NCI-H2196 (cell line): ENCODE data around the gene CTNNA1.

Experiments used
- DNase-seq: peaks from one replicate; lab custom pipeline; 2025; ENCODE audit not compliant: unreplicated experiment; lab: John Stamatoyannopoulos, UW

The CTNNA1 gene

GRCh38 chr5:138956801-138957200, 203.6 kb downstream of the CTNNA1 start:
- DNase-seq: no peak

GRCh38 chr5:138960145-138960692, 207.0 kb downstream of the CTNNA1 start:
- DNase-seq: peak; percentile 71

DNA sequence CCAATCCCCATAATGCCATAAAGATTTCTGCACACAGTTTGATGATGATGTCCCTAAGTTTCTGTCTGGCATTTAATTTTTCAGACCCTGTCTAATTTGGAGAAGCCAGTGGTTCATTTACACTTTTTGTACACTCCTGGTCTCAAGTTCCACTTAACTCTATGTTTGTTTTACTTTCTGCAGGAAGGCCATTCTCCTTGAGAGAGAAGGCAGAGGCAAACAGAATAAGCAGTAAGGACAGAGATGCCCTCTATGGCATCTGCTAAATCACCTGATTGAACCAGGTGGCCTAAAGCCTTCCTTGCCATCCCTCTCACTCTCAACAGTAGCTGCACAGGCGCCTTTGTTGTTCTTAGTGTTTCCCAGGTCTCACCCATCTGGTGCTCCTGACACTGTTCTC, 208.0 kb downstream of the CTNNA1 start:
- no peak for DNase-seq

DNA sequence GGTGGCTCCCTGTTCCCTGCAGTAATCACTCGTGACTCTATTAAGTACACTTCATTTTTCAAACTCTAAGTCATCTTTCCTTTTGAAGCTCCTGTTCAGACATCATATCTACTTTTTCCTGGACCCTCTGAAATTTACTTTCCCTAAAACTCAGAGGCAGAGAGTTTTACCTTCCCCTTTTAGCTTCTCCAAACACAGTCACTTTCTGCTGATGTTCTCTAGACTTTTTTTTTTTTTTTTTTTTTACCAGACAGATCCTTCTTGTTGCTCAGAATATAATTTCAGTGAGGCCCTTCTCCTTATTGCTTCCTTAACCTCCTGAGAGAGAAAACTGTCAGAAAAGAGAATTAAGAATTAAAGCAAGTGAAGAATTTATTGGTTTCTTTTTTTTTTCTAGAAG, 208.5 kb downstream of the CTNNA1 start:
- DNase-seq: no peak

DNA sequence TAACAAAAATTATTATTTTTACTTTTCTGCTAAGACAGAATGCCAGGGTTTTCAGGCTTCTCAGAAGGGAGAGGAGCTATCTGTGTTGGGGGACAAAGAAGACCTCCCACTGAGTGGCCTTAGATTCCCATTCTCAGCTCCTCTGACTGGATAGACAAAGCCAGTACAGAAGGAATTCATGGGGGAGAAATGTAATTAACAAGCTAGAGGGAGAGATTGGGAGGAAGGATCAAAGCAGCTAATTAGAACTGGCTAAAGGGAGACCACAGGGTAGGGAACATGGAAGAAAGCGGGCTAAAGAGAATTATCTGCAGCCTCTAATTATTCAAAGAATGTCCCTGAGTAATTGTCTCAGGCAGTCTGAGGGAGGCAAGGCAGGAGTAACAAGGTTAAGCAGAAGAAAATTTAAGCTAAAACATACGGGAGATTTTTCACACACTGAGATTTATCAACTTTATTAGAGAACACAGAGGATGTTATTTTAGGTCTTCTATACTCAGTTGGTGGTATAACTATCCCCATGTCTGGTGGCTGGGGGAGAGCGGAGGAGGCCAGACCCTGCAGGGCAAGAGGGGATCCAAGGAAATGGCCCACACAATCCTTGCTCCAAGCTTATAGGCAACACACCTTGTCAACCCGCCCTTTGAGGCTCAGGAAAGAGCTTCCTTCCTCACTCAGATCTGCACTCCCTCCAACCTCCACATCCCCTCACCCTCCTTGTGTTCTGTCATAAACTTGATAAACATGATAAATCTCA, 209.6 kb downstream of the CTNNA1 start:
- no peak for DNase-seq

DNA sequence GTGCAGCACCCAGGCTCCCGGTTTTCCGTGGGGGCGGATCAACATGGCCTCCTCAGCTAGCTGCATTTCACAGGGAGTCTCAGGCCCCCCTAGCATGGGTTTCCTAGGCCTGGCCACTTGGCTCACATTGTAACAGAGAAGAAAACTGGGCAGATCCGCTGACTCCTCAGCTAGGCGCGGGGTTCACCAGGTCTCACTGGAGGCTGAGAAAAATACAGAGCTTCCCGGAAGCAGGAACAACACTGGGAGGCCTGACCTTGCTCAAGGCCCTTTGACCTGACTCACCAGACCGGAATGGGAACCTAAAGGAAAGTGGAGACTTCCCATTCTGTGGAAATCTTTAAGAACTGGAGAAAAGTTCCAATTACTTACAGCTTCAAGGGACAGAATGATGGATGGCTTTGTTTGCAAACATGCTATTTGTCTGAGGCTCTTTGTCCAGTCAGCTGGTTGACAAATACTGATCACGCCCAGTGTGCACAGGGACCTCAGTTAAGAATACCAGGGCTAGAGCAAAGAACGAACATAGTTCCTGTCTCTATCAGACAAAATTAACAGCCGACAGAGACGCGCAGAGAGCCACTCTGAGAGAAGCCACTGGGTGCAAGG, 210.6 kb downstream of the CTNNA1 start:
- no peak for DNase-seq

DNA sequence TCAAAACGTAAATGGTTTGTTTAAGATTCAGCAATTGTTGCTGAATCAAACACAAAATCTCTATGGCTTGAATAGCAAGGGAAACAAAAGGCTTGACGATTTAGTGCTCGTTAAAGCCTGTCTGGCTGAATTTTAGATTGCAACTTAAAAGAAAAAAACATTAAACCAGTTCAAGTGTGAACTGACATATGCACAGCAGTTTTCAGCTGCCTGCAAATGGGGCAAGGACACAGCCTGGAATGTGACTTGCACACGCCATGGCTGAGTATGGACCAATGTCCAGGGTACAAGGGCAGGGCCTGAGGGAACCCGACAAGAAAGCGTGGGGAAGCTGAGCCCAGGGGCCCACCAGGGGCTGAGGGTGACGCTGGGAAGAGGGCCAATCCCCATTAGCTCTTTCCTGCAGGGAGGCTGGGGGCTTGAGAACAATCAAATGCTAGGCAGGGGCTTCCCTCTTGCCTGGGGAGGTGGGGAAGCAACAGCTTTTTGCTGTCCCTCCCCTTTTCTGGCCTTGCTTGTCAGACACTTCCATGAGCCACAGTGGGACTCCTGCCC, 211.5 kb downstream of the CTNNA1 start:
- no peak for DNase-seq

GRCh38 chr5:138965626-138966025, 212.4 kb downstream of the CTNNA1 start:
- DNase-seq: no peak

GRCh38 chr5:138966236-138966985, 213.2 kb downstream of the CTNNA1 start:
- no peak for DNase-seq

DNA sequence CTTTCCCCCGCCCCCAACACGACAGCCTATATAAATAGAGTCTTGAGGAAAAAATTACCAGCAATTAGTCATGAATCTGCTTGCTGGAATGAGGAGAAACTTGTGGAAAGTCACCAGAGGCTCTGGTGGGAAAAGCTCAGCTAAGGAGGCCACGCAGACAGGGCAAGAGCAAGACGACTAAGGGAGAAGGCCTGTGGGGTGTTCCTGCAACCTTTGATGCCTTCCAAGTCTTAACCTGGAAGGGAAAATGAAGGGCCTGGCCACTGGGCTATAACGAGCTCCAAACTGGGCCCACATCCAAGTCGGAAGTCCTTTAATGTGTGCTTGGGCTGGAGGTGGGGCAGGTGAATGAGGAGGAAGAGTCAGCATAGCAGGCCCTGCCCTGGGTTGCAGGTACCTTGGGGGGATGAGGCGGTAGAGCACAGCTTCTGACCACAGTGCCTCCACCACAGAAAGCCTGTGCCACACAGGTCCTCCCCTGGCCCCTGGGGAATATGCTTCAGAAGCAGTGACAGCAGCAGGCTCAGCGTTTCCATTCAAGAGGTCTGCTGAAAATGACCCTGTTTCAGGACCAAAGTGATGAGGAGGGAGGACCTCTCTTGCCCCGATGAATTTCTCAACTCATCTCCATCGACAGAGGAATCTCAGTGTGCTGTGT, 214.7 kb downstream of the CTNNA1 start:
- DNase-seq: peak; percentile 86

- DNase-seq: no peak
These were observed 215.4 kb downstream of the CTNNA1 start for GRCh38 chr5:138968601-138969000.

GRCh38 chr5:138969323-138970002, 216.2 kb downstream of the CTNNA1 start:
- no peak for DNase-seq

DNA sequence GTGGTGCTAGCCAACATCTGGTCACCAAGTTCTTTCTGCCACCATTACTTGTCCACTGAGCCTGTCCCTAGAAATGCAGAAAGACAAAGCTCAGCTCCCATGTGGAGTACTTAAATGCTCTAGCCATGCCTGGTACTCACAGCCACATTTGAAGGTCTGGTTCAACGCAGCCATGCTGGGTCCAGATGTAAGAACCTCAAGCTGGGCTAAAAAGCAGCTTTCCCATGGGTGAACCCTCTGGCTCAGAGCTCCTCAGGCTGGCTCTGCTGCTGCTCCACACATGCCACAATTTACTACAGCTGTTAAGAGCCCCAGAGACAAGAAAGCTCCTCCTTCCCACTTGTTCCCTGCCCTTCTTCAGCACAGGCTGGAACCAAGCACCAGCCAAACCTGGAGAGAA, 219.0 kb downstream of the CTNNA1 start:
- no peak for DNase-seq

- DNase-seq: peak; percentile 23
These were observed 219.6 kb downstream of the CTNNA1 start for GRCh38 chr5:138972836-138973235.

DNA sequence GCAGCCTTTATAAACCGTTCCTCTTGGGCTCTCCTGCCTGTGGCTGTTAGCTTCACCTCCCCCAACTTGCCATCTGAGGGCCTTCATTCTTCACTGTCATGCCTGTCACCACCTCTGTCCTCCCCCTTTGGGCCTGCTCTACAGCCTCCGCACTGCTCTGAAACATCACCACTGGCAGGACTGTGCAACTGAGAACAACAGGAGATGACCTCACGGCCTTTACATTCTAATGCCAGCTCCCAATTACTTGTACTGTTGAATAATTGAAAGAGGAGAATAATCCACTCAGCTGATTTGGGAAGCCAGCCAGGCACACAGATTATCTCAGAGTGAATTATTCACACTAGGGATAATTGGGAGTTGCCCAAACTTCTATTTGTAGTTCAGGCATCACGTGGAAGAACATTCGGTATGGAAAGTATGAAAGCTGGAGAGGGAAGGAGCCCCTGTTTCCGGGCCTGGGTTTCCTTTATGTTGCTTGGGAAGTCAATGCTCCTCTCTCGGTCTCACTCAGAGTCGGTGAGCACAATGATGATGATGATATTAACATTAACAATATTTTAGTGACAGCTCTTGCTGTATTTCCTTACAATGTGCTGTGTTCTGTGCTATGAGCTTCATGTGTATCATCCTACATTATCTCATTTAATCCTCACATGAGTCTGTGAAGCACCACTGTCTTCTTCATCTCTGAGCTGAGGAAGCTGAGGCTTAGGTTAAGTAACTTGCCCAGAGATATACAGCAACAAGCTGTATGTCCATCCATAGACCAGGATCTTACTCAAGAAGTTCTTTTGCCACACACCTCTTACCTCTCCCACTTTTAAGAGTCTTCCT, 221.2 kb downstream of the CTNNA1 start:
- DNase-seq: peak; percentile 54

- peak; percentile 96 for DNase-seq
These were observed 222.0 kb downstream of the CTNNA1 start for GRCh38 chr5:138975098-138975847.

- DNase-seq: no peak
These were observed 224.9 kb downstream of the CTNNA1 start for GRCh38 chr5:138978080-138978479.

DNA sequence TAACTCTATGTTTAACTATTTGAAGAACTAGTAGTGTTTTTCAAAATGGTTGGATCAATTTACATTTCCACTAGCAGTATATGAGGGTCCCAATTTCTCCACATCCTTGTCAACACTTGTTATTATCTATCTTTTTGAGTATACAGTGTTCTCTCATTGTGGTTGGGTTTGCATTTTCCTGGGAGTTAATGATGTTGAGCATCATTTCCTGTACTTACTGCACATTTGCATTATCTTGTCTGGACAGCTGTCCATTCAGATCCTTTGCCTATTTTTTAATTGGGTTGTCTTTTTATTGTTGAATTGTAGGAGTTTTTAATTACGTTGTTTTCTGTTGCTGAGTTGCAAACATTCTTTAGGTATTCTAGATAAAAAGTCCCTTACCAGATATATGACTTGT, 225.4 kb downstream of the CTNNA1 start:
- no peak for DNase-seq
